Ishikawa (cell line): Measurements from ENCODE around the gene LEFTY2.

ENCODE experiments used
- CEBPB ChIP-seq: IDR thresholded peaks from 2 replicates; pipeline ENCODE4 v1.6.1; 2012
- CREB1 ChIP-seq: IDR thresholded peaks from 2 replicates; pipeline ENCODE4 v1.6.1; 2012; ENCODE audit warnings: low read depth
- EP300 ChIP-seq: IDR thresholded peaks from 2 replicates; pipeline ENCODE4 v1.6.1; 2012; ENCODE audit warnings: borderline replicate concordance
- RAD21 ChIP-seq: IDR thresholded peaks from 2 replicates; pipeline ENCODE4 v1.6.1; 2012; ENCODE audit warnings: low read depth
- TAF1 ChIP-seq: IDR thresholded peaks from 2 replicates; pipeline ENCODE4 v1.6.1; 2012; ENCODE audit warnings: low read depth, mild to moderate bottlenecking
- TCF12 ChIP-seq: IDR thresholded peaks from 2 replicates; pipeline ENCODE4 v1.6.1; 2012; ENCODE audit warnings: low read depth
- TEAD4 ChIP-seq: IDR thresholded peaks from 2 replicates; pipeline ENCODE4 v1.6.1; 2012
- YY1 ChIP-seq: IDR thresholded peaks from 2 replicates; pipeline ENCODE4 v1.6.1; 2012; ENCODE audit warnings: low read depth
- ZBTB7A ChIP-seq: IDR thresholded peaks from 2 replicates; pipeline ENCODE4 v1.6.1; 2012; ENCODE audit warnings: low read depth
- TF ChIP-seq, protein P1 (sequence below): IDR thresholded peaks from 2 replicates; pipeline ENCODE4 v1.6.1; 2012; ENCODE audit warnings: low read depth, mild to moderate bottlenecking
- TF ChIP-seq, protein P2 (sequence below): IDR thresholded peaks from 2 replicates; pipeline ENCODE4 v1.6.1; 2012
- TF ChIP-seq, protein P3 (sequence below): IDR thresholded peaks from 2 replicates; pipeline ENCODE4 v1.6.1; 2012

DNA sequence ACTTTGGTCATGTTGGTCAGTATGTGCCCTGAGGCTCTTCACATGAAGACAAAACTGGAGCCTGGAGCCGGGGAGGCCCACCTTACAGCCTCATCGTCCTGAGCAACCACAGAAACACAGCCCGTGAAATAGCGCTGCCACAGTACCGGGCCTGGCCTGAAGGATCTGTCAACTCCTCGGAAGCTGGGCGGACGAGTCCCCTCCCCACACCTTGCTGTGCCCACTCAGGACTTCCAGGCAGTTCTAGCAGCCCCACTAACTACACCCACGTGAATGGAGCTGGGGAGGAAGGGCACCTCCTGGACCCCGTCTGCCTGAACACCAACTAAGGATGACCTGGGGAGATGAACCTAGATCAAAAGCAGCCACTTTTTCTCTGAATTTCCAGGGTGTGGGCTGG, 33.4 kb upstream of the LEFTY2 start:
- TF ChIP-seq CEBPB = no peak
- no peak for TF ChIP-seq YY1
- no peak for TF ChIP-seq EP300
- TF ChIP-seq, protein P1, sequence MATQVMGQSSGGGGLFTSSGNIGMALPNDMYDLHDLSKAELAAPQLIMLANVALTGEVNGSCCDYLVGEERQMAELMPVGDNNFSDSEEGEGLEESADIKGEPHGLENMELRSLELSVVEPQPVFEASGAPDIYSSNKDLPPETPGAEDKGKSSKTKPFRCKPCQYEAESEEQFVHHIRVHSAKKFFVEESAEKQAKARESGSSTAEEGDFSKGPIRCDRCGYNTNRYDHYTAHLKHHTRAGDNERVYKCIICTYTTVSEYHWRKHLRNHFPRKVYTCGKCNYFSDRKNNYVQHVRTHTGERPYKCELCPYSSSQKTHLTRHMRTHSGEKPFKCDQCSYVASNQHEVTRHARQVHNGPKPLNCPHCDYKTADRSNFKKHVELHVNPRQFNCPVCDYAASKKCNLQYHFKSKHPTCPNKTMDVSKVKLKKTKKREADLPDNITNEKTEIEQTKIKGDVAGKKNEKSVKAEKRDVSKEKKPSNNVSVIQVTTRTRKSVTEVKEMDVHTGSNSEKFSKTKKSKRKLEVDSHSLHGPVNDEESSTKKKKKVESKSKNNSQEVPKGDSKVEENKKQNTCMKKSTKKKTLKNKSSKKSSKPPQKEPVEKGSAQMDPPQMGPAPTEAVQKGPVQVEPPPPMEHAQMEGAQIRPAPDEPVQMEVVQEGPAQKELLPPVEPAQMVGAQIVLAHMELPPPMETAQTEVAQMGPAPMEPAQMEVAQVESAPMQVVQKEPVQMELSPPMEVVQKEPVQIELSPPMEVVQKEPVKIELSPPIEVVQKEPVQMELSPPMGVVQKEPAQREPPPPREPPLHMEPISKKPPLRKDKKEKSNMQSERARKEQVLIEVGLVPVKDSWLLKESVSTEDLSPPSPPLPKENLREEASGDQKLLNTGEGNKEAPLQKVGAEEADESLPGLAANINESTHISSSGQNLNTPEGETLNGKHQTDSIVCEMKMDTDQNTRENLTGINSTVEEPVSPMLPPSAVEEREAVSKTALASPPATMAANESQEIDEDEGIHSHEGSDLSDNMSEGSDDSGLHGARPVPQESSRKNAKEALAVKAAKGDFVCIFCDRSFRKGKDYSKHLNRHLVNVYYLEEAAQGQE = no peak
- TF ChIP-seq CREB1 = no peak
- TF ChIP-seq ZBTB7A = no peak
- TF ChIP-seq, protein P2, sequence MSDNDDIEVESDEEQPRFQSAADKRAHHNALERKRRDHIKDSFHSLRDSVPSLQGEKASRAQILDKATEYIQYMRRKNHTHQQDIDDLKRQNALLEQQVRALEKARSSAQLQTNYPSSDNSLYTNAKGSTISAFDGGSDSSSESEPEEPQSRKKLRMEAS = no peak
- no peak for TF ChIP-seq RAD21
- TF ChIP-seq, protein P3, sequence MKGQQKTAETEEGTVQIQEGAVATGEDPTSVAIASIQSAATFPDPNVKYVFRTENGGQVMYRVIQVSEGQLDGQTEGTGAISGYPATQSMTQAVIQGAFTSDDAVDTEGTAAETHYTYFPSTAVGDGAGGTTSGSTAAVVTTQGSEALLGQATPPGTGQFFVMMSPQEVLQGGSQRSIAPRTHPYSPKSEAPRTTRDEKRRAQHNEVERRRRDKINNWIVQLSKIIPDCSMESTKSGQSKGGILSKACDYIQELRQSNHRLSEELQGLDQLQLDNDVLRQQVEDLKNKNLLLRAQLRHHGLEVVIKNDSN = no peak
- TF ChIP-seq TAF1 = no peak
- no peak for TF ChIP-seq TCF12
- TF ChIP-seq TEAD4 = no peak
